HG03159 (cell line): ENCODE measurements around the gene SMC3.
"Not testable (repeated sequence)": the region's sequence is repeated elsewhere in the genome, so short reads cannot be mapped to it uniquely, and the experiment has no call there.

Experiments used
- ATAC-seq: cut with Tn5 transposase; IDR thresholded peaks from one replicate; pipeline ENCODE4 v1.9.1; 2021; ENCODE audit warnings: mild to moderate bottlenecking, moderate library complexity; ENCODE audit not compliant: unreplicated experiment

Gene SMC3

DNA sequence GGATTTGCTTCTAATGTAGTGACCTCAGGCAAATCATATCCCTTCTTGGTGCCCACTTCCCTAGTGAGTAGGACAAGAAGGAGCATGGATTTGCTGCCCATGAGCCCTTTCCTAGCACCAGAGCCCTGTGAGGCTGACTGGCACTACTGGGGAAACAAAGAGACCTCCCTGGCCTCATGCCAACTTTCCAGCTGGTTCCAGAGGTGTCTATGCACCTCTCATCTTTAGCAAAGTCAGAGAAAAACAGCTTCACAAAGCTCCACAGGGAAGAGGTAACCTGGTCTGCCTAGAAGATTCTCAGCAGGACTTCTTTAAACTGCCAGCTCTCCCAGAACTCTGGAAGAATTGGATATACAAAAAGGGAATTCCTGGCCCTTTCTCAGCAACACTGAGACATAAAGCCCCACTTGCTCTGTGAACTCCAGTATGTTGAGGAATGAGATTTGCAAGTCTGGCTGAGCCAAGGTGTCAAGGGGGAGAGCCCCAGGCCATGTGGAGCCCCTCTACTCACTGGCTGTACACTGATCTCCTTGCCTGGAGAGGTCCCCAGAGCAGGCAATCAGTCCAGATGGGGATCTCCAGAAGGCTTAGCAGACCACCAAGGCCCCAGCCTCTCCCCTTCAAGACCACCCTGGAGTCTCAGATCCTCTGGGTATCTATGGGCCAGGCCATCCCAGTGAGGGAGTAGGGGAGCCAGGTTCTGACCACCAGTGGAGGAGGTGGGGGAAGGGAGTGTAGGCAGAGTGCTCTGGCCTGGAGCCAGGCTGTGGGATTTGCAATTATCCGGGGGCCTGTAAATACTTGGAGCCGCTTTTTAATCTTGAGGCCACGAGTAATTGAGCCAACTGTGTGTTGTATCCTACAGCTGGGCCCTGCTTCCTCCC, 52.3 kb downstream of the SMC3 start:
- no peak for ATAC-seq

DNA sequence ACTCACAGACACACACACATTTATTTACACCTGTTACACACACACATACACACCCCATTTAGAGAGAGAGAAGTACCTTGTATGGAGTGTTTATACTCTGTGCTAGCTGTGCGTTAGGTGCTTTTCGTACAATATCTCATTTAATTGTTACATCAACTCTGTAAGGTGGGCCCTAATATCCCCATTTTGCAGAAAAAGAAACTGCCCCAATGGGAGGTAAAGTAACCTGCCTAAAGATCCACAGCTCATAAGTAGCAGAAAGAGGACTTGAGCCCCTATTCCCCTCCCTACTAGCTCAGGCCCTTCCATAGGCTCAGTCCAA, 52.9 kb downstream of the SMC3 start:
- no peak for ATAC-seq

DNA sequence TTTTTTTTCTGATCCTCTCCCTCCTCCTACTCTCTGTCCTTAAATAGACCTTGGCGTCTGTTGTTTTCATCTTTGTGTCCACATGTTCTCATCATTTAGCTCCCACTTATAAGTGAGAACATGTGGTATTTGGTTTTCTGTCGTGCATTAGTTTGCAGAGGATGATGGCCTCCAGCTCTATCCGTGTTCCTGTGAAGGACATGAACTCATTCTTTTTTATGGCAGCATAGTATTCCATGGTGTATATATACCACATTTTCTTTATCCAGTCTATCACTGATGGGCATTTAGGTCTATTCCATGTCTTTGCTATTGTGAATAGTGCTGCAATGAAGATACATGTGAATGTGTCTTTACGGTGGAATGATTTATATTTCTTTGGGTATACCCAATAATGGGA, 55.8 kb downstream of the SMC3 start:
- ATAC-seq = not testable (repeated sequence)

DNA sequence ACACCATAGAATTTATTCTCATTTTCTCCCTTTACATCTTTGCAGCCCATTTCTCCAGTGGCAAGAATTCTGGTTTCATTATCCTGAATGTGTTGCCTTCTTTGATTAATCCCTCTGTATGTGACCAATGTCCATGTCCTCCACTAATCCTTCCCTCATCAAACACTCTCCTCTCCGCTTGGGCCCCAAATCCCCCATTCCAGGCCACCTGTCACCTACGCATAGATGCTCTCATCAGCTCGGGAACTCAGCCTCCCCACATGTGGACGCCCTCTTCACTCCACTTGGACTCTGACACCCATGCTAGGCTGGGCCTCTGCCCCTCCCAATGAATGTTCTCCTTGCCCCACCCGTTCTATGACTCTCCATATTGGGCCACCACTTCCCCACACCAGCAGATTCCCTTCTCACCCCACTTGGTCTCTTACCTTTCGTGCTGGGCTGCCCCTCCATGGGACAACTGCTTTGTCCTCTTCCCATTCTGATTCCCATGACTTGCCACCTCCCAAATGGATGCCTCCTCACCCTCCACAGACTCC, 57.9 kb downstream of the SMC3 start:
- no peak for ATAC-seq

DNA sequence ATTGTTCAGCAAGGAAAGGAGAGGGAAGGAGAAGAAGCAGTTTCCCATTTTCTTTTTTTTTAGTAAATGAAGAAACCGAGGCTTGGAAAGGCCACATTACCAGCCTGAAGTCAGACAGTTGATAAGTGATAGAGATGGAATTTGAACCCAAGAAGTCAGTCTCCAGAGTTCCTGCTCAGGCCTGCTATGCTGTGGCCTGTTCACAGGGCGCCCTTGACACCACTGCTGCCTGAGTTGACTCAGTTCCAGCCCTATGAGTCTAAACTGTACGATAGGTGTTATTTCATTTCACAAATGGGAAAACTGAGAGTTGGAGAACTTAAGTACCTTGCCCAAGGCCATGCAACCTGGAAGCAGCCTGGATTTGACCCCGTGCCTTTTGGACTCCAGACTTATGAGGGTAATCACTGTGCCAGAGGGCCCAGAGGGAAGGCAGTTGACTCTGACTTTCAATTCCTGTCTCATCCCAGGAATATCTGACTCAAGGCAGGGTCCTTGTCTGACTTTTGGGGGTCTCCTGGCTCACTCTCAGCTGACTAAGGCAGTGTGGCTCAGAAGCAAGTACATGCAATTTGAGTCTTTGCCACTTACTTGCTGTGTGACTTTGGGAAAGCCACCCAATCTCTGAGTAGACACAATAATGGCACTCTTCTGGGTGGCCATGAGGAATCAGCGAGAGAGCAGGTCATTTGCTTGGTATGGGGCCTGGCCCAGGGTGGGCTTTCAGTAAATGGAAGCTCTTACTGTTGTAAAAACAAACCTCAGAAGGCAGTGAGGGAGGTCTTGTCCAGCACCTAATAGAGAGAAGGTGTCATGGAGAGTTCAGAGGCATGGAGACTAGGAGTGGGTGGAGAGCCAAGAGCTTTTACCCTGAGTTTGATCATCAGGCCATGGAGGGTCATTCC, 58.7 kb downstream of the SMC3 start:
- no peak for ATAC-seq

DNA sequence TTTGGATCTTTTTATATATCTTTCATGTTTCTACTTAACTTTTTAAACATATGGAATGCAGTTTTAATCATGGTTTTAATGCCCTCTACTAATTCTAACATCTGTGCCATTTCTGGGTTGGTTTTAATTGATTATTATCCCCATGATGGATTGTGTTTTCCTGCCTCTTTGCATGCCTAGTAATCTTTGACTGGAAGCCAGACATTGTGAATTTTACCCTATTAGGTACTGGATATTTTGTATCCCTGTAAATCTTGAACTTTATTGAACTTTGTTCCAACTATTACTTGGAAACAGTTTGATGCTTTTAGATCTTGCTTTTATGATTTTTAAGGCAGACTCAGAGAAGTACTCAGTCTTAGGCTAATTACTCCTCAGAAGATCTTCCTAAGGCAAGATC, 60.7 kb downstream of the SMC3 start:
- ATAC-seq = no peak

DNA sequence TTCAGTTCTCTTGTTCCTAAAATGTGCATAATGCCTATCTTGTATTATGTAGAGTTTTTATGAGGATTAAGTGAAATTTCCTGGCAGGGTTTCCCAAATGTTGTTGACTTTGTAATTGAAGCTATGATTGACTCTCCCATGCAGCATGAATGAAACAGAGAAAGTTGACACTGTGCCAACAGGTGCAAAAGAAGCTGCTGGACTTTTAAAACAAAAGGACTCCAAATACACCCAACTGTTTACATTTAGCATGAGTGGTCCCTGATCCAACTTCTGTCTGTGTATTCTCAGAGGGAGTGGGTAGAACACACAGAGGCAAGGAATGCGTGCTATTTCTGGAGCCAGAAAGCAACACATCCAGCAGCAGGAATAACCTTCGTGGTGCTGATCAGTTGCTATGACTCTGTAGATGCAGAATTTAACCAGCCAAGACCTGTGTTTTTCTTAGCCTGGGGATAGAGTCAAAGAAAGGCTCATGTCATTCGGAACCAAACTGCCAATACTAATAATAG, 62.2 kb downstream of the SMC3 start:
- no peak for ATAC-seq

DNA sequence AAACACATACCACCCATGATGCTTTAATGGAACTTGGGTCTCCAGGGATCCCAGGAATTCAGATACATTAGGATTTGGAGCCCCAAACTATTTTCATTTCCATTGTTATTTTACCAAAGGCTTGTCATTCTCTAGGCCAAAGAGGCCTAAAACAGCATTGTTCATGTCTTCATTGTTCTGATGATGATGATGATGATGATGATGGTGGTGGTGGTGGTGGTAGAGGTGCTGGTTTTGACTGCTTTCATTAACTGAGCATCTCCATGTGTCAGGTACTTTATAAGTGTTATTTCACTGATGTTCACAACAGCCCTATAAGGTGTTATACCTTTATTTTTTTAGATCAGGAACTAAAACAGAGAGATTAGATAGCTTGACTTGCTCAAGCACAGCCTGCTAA, 64.4 kb downstream of the SMC3 start:
- no peak for ATAC-seq

DNA sequence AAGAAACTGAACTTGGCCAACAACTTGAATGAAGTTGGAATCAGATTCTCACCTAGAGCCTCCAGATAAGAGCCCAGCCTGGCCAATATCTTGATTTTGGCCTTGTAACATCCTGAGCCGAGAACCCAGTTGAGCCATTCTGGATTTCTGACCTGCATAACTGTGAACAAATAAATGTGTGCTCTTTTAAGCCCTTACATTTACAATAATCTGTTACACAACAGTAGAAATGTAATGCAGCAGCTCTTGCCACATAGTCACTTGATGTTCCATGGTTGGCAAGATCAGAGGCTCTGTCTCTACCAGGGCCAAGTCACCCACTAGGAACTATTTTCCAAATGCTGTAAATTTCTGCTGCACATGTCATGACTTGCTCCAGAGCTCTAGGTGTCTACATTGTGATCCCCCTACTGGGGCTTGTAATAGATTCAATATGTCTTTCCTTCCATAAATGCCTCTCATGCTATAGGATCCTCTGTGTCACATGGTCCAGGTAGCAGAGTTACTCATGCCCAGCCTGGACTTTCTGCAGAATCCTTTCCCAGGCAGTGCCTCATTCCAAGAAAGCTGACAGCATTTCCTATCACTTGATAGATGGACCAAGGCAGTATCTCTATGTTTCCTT, 65.2 kb downstream of the SMC3 start:
- ATAC-seq = no peak

DNA sequence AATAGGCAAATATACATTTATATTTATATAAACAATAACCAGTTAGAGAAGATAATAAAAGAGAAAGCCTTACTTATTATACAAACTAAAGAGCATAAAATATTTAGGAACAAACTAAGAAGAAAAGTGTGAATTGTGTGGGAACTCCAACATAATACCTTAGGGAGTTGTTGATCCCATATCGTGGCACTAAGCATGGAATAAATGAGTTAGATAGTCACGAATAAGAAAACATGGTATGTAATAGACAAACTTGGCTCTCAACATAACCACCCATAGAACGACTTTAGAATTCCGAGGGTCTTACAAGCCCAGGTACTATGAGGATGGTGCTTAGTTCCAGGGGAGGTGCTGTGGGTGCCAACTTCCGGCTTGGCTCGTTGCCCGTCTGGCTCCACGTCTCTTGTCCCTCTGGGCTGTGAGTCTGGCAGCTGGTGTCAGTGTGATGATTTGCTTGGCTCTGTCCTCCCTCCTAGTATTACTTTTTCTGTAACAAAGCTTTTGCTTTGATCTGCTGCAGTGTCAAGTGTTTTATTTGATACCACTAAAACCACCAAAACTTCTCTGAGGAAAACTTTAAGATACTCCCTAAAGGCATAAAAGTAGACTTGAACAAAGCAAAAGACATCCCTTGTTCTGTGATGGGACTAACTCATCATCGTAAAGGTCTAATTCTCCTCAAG, 67.2 kb downstream of the SMC3 start:
- no peak for ATAC-seq

DNA sequence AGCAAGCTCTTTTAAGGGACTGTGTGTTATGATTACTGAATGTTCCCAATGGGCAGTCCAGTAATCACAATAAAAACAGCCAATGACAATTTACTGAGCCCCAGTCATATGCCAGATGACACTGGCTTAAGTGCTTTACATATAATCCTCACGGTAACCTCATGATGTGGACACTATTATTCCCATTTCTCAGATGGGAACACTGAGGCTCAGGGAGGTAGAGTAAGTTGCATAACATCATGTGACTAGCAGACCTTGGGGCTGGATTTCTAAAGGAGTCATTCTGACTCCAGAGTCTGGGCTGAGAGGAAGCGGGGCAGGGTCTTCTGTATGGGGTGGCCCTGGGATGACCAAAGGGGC, 69.1 kb downstream of the SMC3 start:
- ATAC-seq = no peak

DNA sequence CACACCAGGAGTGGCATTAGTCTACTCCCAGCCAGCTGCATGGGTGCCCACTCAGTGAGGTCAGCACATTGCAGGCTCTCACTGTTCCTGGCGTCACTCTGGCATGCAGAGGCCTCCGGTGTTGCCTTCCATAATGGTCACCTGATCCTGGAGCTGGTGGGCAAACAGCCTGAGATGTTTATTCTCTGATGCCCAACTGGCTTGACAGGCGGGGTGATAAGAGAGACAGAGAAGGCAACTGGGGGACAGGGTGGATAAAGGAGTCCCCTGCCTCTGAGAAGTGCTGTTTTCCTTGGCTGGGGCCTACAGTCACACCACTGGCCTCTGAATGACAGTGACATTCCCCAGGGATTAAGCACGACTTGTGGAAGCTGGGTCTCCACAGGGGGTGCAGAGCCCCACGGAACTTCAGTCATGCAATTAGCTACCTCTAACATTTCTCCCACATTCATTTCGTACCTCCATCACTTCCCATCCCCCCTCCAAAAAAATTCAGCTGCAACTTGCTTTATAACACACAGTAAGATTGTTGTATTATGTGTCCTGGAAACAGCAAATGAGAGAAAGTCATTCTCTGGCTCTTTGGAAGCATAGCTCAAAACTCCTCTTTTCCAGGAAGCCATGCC, 69.5 kb downstream of the SMC3 start:
- ATAC-seq = no peak

DNA sequence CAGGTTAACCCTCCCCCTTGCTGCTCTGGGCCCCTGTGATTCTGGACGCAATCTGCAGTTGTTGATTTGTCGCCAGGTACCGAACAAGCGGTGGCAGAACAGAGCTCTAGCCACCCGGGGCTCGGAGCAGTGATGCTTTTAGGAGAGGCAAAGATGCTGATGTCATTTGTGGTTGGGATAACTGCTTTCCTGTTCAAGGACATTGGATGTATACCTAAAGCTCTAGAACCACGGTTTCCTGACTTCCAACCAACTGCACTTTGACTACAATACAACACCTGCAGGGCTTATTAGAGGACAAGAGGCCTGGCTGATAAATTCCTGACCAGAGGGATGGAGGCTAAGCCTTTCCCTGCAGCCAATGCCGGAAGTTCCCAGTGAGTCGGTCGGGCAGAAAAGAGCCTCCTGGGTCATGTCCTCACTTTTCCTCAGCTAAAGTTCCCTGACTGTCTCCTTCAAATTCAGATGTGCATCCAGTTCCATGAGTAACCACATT, 70.1 kb downstream of the SMC3 start:
- no peak for ATAC-seq

DNA sequence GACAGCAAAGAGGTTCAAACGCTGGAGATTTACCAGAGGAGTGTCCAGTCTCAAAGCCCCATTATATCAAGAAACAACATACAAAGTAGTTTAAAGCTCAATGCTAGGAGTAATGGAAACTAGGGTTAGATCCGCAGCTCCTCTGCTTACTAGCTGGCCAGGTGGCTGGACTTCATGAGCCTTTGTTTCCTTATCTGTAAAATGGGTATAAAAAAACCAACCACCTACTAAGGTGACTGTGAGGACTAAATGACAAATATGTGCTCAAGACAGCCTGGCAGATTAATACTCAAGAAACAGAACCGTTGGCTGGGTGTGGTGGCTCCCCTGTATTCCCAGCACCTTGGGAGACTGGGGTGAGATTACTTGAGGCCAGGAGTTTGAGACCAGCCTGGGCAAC, 70.8 kb downstream of the SMC3 start:
- ATAC-seq = no peak

DNA sequence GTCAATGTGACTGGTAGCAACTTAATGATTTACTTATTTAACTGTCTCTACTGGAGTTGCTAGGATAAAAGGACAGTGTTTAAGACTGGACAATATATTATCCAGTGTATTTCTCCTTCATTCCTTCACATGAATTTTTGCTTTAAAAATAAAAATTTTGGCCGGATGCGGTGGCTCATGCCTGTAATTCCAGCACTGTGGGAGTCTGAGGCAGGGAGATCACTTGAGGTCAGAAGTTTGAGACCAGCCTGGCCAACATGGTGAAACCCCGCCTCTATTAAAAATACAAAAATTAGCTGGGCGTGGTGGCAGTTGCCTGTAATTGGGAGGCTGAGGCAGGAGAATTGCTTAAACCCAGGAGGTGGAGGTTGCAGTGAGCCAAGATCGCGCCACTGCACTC, 71.6 kb downstream of the SMC3 start:
- not testable (repeated sequence) for ATAC-seq

DNA sequence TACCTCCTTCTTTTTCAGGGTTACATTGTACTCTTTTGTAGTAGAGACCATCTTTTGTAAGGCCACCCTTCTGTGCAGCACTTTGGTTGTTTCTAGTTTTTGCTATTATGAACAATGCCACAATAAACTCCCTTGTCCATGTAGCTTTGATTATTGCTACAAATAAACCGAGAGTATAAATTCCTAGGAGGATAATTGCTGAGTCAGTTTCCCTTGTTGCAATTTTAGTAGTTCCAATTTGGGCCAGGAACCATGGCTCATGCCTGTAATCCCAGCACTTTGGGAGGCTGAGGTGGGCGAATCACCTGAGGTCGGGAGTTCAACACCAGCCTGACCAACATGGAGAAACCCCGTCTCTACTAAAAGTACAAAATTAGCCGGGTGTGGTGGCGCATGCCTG, 72.4 kb downstream of the SMC3 start:
- not testable (repeated sequence) for ATAC-seq

DNA sequence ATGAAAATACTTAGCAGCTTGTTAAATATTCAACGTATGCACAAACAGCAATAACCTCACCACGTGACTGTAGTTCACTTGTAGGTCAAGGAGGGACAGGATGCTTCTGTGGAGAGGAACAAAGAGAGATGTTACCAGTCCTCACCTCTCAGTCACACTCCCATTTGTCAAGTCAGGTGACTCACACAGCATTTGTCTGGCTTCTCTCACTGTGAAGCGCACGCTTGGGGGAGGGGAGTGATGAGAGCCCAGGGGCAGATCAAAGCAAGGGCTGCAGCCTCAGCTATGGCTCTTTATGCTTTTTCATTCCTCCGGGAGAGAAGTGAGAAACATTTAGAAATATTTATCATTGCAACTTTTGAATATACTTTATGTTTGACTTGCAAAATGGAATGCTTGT, 73.8 kb downstream of the SMC3 start:
- no peak for ATAC-seq

DNA sequence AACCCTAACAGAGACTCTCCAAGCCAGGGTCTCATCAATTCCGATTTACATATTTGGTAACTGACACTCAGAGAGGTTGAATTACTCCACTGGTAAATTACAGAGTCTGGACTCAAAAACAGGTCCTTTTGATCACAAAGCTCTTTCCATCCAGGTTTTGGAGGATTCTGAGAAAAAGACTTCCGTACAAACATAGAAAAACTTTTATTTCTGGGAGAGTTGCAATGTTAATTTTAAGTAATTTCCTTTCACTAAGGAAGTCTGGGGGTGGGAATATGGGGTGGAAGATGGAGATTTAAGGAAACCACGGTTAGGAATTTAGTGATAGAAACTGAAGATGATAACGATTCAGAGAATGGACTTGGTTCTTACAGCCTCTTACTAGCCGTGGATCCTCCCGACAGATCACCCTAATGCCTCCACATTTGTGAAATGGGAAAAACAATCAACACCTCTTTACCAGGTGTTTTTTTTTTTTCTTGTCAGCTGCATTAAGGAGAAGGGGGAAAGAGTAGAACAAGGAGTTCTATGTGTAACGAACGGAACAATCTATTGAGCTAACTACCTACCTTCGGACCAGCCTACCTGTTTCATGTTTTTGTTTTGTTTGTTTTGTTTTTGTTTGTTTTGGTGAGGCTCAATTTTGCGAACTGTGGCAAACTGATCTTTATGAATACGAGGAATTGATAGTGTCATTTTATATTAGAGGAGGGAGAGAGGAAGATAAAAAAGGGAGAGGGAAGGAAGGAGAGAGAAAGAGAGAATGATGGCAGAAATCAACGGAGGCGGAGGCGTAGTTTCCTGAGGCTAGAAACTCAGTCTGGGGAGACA, 74.9 kb downstream of the SMC3 start:
- ATAC-seq = no peak

DNA sequence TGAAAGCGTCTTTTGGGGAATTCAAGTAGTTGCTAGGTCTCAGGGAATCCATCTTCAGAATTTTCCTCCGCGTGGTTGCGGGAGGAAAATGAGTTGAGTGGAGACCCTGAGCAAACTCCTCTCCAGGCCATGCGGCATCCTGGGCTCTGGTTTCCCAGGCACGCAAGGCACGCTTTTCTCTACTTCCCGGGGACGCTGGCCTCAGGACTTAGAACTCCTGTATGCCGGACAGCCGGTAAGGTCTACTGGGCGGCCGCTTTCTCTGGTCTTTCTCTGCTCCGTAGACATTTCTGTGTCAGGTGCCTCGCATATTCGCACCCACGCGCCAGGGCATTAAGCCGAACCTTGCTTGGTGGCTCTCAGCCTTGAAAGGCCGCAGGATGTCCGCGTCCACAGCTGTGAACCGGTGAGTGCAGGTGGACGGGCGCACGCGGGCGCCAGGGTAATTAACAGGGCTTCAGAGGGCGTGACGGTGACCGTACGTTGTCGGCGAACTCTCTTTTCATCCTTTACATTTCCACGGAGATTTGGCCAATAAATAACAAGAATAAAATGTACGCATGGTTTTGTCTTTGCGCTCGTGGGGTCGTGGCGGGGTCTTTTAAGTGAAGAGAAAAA, 75.6 kb downstream of the SMC3 start:
- no peak for ATAC-seq
